RWPE2 (cell line): ENCODE results near the gene LHFPL3.

Experiments used
- ATAC-seq: fragments of 200-7000 bp; cut with Tn5 transposase; 3 replicates; pipeline ENCODE4 v1.9.1; 2021; ENCODE audit warnings: low read depth
- DNase-seq: peaks from one replicate; pipeline ENCODE4 v3.0.0-alpha.2; 2020; ENCODE audit warnings: low spot score
- H3K27ac ChIP-seq: fragments of 450-650 bp; 2 replicates; pipeline ENCODE4 v1.5.1; 2017; ENCODE audit warnings: mild to moderate bottlenecking; ENCODE audit not compliant: poor library complexity, severe bottlenecking
- H3K27me3 ChIP-seq: fragments of 250-450 bp; sonication (Bioruptor Pico); 2 replicates; pipeline ENCODE4 v1.5.1; 2021; ENCODE audit warnings: mild to moderate bottlenecking, moderate library complexity; ENCODE audit not compliant: insufficient read depth, poor library complexity, severe bottlenecking
- H3K36me3 ChIP-seq: fragments of 250-450 bp; sonication (Bioruptor Pico); 2 replicates; pipeline ENCODE4 v1.5.1; 2020; ENCODE audit warnings: low read depth, mild to moderate bottlenecking, moderate library complexity
- H3K4me1 ChIP-seq: fragments of 250-450 bp; sonication (Bioruptor Pico); 2 replicates; pipeline ENCODE4 v1.5.1; 2021; ENCODE audit warnings: mild to moderate bottlenecking, moderate library complexity; ENCODE audit not compliant: insufficient read depth, poor library complexity, severe bottlenecking
- H3K4me3 ChIP-seq: fragments of 250-450 bp; sonication (Bioruptor Pico); 2 replicates; pipeline ENCODE4 v1.5.1; 2021; ENCODE audit warnings: mild to moderate bottlenecking, moderate library complexity; ENCODE audit not compliant: severe bottlenecking
- H3K9me3 ChIP-seq: fragments of 250-450 bp; sonication (Bioruptor Pico); 2 replicates; pipeline ENCODE4 v1.5.1; 2021; ENCODE audit warnings: mild to moderate bottlenecking, moderate library complexity; ENCODE audit not compliant: severe bottlenecking
- CTCF ChIP-seq: fragments of 450-650 bp; IDR thresholded peaks from one replicate; pipeline ENCODE4 v1.5.1; 2017; ENCODE audit warnings: mild to moderate bottlenecking, moderate library complexity; ENCODE audit not compliant: poor library complexity, severe bottlenecking

Gene LHFPL3

GRCh38 chr7:104900525-104901239 is 572.3 kb downstream of the LHFPL3 start:
- Histone ChIP-seq H3K4me1 (no peaks in the 10 kb centered on the region), H3K9me3 (no peaks in the 10 kb centered on the region)
- ATAC-seq = no peak

GRCh38 chr7:104901240-104901619 is 572.8 kb downstream of the LHFPL3 start:
- no peaks in the 10 kb centered on the region for H3K36me3 ChIP-seq
- no peak for ATAC-seq
- no peaks in the 10 kb centered on the region for H3K9me3 ChIP-seq
- H3K4me3 ChIP-seq = no peak overlapping the region
- TF ChIP-seq CTCF = no peak
- no peak overlapping the region for H3K27ac ChIP-seq
- no peaks in the 10 kb centered on the region for H3K27me3 ChIP-seq
- H3K4me1 ChIP-seq = no peaks in the 10 kb centered on the region
- DNase-seq = no peak

More at GRCh38 chr7:104900525-104901239, 572.3 kb downstream of the LHFPL3 start:
- Histone ChIP-seq H3K27ac (no peak overlapping the region), H3K27me3 (no peaks in the 10 kb centered on the region), H3K4me3 (no peak overlapping the region), H3K36me3 (no peaks in the 10 kb centered on the region)
- no peak for DNase-seq
- TF ChIP-seq CTCF = no peak

- H3K36me3 ChIP-seq = no peaks in the 10 kb centered on the region
- H3K4me3 ChIP-seq = no peak overlapping the region
- H3K27me3 ChIP-seq = peaks cover 5% of the 10 kb centered on the region
- no peaks in the 10 kb centered on the region for H3K9me3 ChIP-seq
- no peak overlapping the region for H3K27ac ChIP-seq
- no peaks in the 10 kb centered on the region for H3K4me1 ChIP-seq
- TF ChIP-seq CTCF = no peak
- ATAC-seq = no peak
- DNase-seq = no peak
Measured at GRCh38 chr7:104902183-104902582, 573.8 kb downstream of the LHFPL3 start.

- Histone ChIP-seq H3K4me1 (no peaks in the 10 kb centered on the region), H3K27ac (no peak overlapping the region), H3K27me3 (peaks cover 13% of the 10 kb centered on the region), H3K4me3 (no peak overlapping the region), H3K36me3 (no peaks in the 10 kb centered on the region), H3K9me3 (no peaks in the 10 kb centered on the region)
- TF ChIP-seq CTCF = no peak
- DNase-seq (no peak), ATAC-seq (no peak)
Measured at GRCh38 chr7:104903044-104903443, 574.6 kb downstream of the LHFPL3 start.

- H3K27me3 ChIP-seq = peaks cover 18% of the 10 kb centered on the region
- no peak for DNase-seq
- H3K4me3 ChIP-seq = no peak overlapping the region
- H3K9me3 ChIP-seq = no peaks in the 10 kb centered on the region
- TF ChIP-seq CTCF = no peak
- no peak overlapping the region for H3K27ac ChIP-seq
- no peaks in the 10 kb centered on the region for H3K4me1 ChIP-seq
- no peak for ATAC-seq
- no peaks in the 10 kb centered on the region for H3K36me3 ChIP-seq
Measured at GRCh38 chr7:104903846-104904245, 575.4 kb downstream of the LHFPL3 start.
